OCI-LY7 (cell line): ENCODE measurements around the gene XYLT1. TPM values are rescaled to one million over a fixed set of nuclear protein-coding genes. Genes with fewer than 3 reads are reported as not detected.

ENCODE experiments used
- BruUV-seq: library from RNA; stranded (reverse); fragments of 400-500 nt; replicated peaks from 2 replicates; lab custom pipeline; 2021; lab: Mats Ljungman, UMichigan
- CTCF ChIA-PET: fragments of 300-600 bp; sonication (Branson Sonifier 250); formaldehyde crosslinking; loops from one replicate; lab custom pipeline; 2022; ENCODE audit warnings: antibody characterized with exemption; ENCODE audit not compliant: unreplicated experiment; lab: Charles Lee
- POLR2A ChIA-PET: fragments of 300-600 bp; sonication (Branson Sonifier 250); formaldehyde crosslinking; loops from one replicate; lab custom pipeline; 2022; ENCODE audit warnings: antibody characterized with exemption; lab: Charles Lee
- DNase-seq: peaks from one replicate; pipeline ENCODE4 v3.0.0-alpha.2; 2015; ENCODE audit warnings: low spot score
- H2AFZ ChIP-seq: fragments of 200-600 bp; sonication (generic), shearing (Covaris generic); 2 replicates; pipeline ENCODE4 v1.6.1; 2014; ENCODE audit warnings: mild to moderate bottlenecking, antibody characterized with exemption, low read length, moderate library complexity
- H3K27ac ChIP-seq: fragments of 200-600 bp; sonication (generic); 2 replicates; pipeline ENCODE4 v1.5.1; 2014; ENCODE audit warnings: mixed run types, low read depth, mild to moderate bottlenecking, moderate library complexity, low read length, inconsistent platforms; ENCODE audit not compliant: poor library complexity, severe bottlenecking
- H3K36me3 ChIP-seq: fragments of 200-600 bp; sonication (generic); 2 replicates; pipeline ENCODE4 v1.6.1; 2014; ENCODE audit warnings: mild to moderate bottlenecking, antibody characterized with exemption, low read length, moderate library complexity, mixed read lengths; ENCODE audit not compliant: insufficient read depth
- H3K4me1 ChIP-seq: fragments of 200-600 bp; sonication (generic); 2 replicates; pipeline ENCODE4 v1.5.1; 2014; ENCODE audit warnings: mild to moderate bottlenecking, low read length; ENCODE audit not compliant: insufficient read depth, poor library complexity, severe bottlenecking
- H3K4me2 ChIP-seq: fragments of 200-600 bp; sonication (generic); 2 replicates; pipeline ENCODE4 v1.6.1; 2014; ENCODE audit warnings: mild to moderate bottlenecking, low read length
- H3K4me3 ChIP-seq: fragments of 200-600 bp; sonication (generic); 2 replicates; pipeline ENCODE4 v1.5.1; 2014; ENCODE audit warnings: mild to moderate bottlenecking, low read depth, low read length; ENCODE audit not compliant: poor library complexity, severe bottlenecking
- H3K79me2 ChIP-seq: fragments of 200-600 bp; sonication (generic); 2 replicates; pipeline ENCODE4 v1.6.1; 2016; ENCODE audit warnings: low read depth, mild to moderate bottlenecking, low read length, moderate library complexity, mixed read lengths; ENCODE audit not compliant: insufficient read depth
- H3K9me2 ChIP-seq: fragments of 200-600 bp; sonication (generic); 2 replicates; pipeline ENCODE4 v1.6.1; 2016; ENCODE audit warnings: mild to moderate bottlenecking, low read length, mixed read lengths; ENCODE audit not compliant: insufficient read depth
- H3K9me3 ChIP-seq: fragments of 200-600 bp; sonication (generic); 2 replicates; pipeline ENCODE4 v1.6.1; 2014; ENCODE audit warnings: mild to moderate bottlenecking, mixed run types, low read length, mixed read lengths
- H4K20me1 ChIP-seq: fragments of 200-600 bp; sonication (generic); 2 replicates; pipeline ENCODE4 v1.6.1; 2014; ENCODE audit warnings: mild to moderate bottlenecking, antibody characterized with exemption, low read length, moderate library complexity, mixed read lengths; ENCODE audit not compliant: insufficient read depth
- CTCF ChIP-seq: fragments of 200-600 bp; sonication (generic); conservative IDR thresholded peaks from 2 replicates; pipeline ENCODE4 v1.5.1; 2014; ENCODE audit warnings: mild to moderate bottlenecking, antibody characterized with exemption, low read length, moderate library complexity, mixed read lengths
- EZH2phosphoT487 ChIP-seq: fragments of 200-600 bp; sonication (generic); IDR thresholded peaks from 2 replicates; pipeline ENCODE4 v1.6.1; 2018; ENCODE audit warnings: low read depth, borderline replicate concordance, mild to moderate bottlenecking, mixed run types, antibody characterized with exemption, low read length, moderate library complexity, mixed read lengths
- intact Hi-C: fragments of 100-400 bp; cut with micrococcal nuclease; formaldehyde crosslinking; loops from one replicate; pipeline ENCODE4 v1.10.0; 2022; ENCODE audit not compliant: unreplicated experiment
- total RNA-seq, 2 experiments: library from RNA; depleted of rRNA in 1 of 2; stranded (reverse); fragments of >200 nt in 1 of 2; shearing (Covaris generic) in 1 of 2; gene quantifications; 2 replicates each; pipeline ENCODE4 v1.2.3, GENCODE V29; 2014 to 2022

XYLT1 gene
- total RNA-seq, 2 experiments from 2014 or later, result 36.3 to 50.0 TPM

GRCh38 chr16:17067882-17068281, 402.9 kb downstream of the XYLT1 start:
- no peak for TF ChIP-seq CTCF
- no peak for TF ChIP-seq EZH2phosphoT487
- no peaks in the 10 kb centered on the region for H4K20me1 ChIP-seq
- no peaks in the 10 kb centered on the region for H3K9me2 ChIP-seq
- POLR2A ChIA-PET, result interaction anchor here (0.6 kb wide), 1 partner anchor 205 kb away, joined by 4 read pairs; no protein-coding TSS in a partner anchor
- intact Hi-C loops, result no loop called here
- H3K4me3 ChIP-seq, result no peak overlapping the region
- H3K27ac ChIP-seq, result no peak overlapping the region
- no peaks in the 10 kb centered on the region for H3K36me3 ChIP-seq
- no peaks in the 10 kb centered on the region for H3K9me3 ChIP-seq
- H2AFZ ChIP-seq, result no peak overlapping the region
- no TSS peak for BruUV-seq
- H3K4me1 ChIP-seq, result peaks cover 9% of the 10 kb centered on the region
- CTCF ChIA-PET, result no interaction called here
- no peak overlapping the region for H3K4me2 ChIP-seq
- no peaks in the 10 kb centered on the region for H3K79me2 ChIP-seq
- DNase-seq, result no peak

GRCh38 chr16:17063201-17064139, 407.3 kb downstream of the XYLT1 start:
- Histone ChIP-seq H3K4me1 (no peaks in the 10 kb centered on the region), H3K27ac (no peak overlapping the region), H3K4me2 (no peak overlapping the region), H4K20me1 (no peaks in the 10 kb centered on the region), H3K4me3 (no peak overlapping the region), H2AFZ (no peak overlapping the region), H3K79me2 (no peaks in the 10 kb centered on the region), H3K9me3 (no peaks in the 10 kb centered on the region), H3K36me3 (no peaks in the 10 kb centered on the region), H3K9me2 (no peaks in the 10 kb centered on the region)
- TF ChIP-seq EZH2phosphoT487 (no peak), CTCF (no peak)
- intact Hi-C loops, result no loop called here
- no peak for DNase-seq
- ChIA-PET CTCF (no interaction called here), POLR2A (no interaction called here)
- BruUV-seq, result no TSS peak

DNA sequence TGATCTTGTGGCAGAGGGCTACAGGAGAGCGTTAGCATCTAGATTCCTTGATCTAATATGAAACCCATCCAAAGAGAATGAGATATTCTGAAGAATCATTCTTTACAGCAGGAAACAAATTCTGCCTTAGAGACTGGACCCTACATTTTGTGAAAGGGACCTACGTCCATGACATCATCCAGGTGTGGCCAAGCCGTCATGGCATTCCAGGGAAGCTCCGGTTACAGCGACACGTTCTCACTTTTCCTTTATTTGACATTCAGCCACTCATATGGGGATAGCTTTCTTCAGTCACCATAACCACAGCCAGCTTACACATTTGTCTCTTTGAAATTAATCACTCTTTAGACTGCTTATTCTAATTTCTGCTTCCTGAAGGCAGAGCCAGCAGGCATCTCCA, 408.1 kb downstream of the XYLT1 start:
- no peak overlapping the region for H3K4me2 ChIP-seq
- POLR2A ChIA-PET, result no interaction called here

More for the DNA sequence above, 408.1 kb downstream of the XYLT1 start:
- DNase-seq, result no peak
- Histone ChIP-seq H3K27ac (no peak overlapping the region), H3K79me2 (no peaks in the 10 kb centered on the region), H2AFZ (no peak overlapping the region), H3K36me3 (no peaks in the 10 kb centered on the region), H3K9me2 (no peaks in the 10 kb centered on the region), H4K20me1 (no peaks in the 10 kb centered on the region), H3K4me1 (no peaks in the 10 kb centered on the region), H3K9me3 (no peaks in the 10 kb centered on the region), H3K4me3 (no peak overlapping the region)
- CTCF ChIA-PET, result no interaction called here
- BruUV-seq, result no TSS peak
- intact Hi-C loops, result no loop called here
- TF ChIP-seq CTCF, result no peak
- TF ChIP-seq EZH2phosphoT487, result no peak
